Measurements from ENCODE around the gene TNIP2.

GRCh38 chr4:2790583-2791517, 34.7 kb upstream of the TNIP2 start:
- TF ChIP-seq CTCF (IDR thresholded peaks at IDR 0.05; ENCODE audit: extremely low read depth in 1 of 2, insufficient read depth in 1 of 2, low read depth in 1 of 2, low read length in 2 of 2) (no peak), POLR2A (IDR thresholded peaks at IDR 0.05; ENCODE audit: low read depth, low read length) (no peak), MAX (IDR thresholded peaks at IDR 0.05; ENCODE audit: insufficient read depth, insufficient read length) (no peak)

All from endothelial cell of umbilical vein (primary cell).